Right cardiac atrium (tissue), 5 donors: ENCODE measurements around the gene SULT1A1. TPM values are rescaled to one million over a fixed set of nuclear protein-coding genes. Genes with fewer than 3 reads are reported as not detected.
"Not testable (repeated sequence)": the region's sequence is repeated elsewhere in the genome, so short reads cannot be mapped to it uniquely, and the experiment has no call there.

Experiments used
- ATAC-seq, 2 donors: fragments of 200-7000 bp; cut with Tn5 transposase; one replicate each; pipeline versions ENCODE4 v1.8.0 to v1.9.1; 2020; ENCODE audit warnings: moderate library complexity in 2 of 2, mild to moderate bottlenecking in 1 of 2
- DNase-seq, 3 donors: peaks; one replicate each; pipeline ENCODE4 v3.0.0-alpha.2; 2020
- H3K27ac ChIP-seq: one replicate; pipeline ENCODE4 v1.5.1; 2013; ENCODE audit warnings: mild to moderate bottlenecking, low read length, control low read depth, moderate library complexity
- H3K27me3 ChIP-seq: one replicate; pipeline ENCODE4 v1.6.1; 2013; ENCODE audit not compliant: control insufficient read depth, insufficient read depth
- H3K4me1 ChIP-seq: one replicate; pipeline ENCODE4 v1.6.1; 2013; ENCODE audit warnings: low read length; ENCODE audit not compliant: control insufficient read depth, insufficient read depth
- H3K4me3 ChIP-seq: one replicate; pipeline ENCODE4 v1.5.1; 2013; ENCODE audit warnings: low read length, control low read depth
- H3K9me3 ChIP-seq: one replicate; pipeline ENCODE4 v1.6.1; 2013; ENCODE audit warnings: low read length; ENCODE audit not compliant: control insufficient read depth
- WGBS: extraction: QIAGEN DNeasy Blood & Tissue Kit; methylation state at CpG from one replicate; pipeline ENCODE4 v1.1.7; 2013; 5-methylcytosine and 5-hydroxymethylcytosine counted together
- intact Hi-C, 4 donors: fragments of 100-400 bp; cut with DNase I; formaldehyde crosslinking; loops; one replicate each; pipeline versions ENCODE4 v1.11.0 to v1.14.0; 2022 to 2023
- polyA plus RNA-seq: library from polyadenylated mRNA; stranded (reverse); fragments of 200-250 nt; gene quantifications from one replicate; pipeline ENCODE4 v1.2.3, GENCODE V29; 2013
- total RNA-seq, 4 donors: library from RNA; stranded (reverse); fragmentation: NEBNext Ultra II Directional; extraction: Animal tissue kit (Norgen Biotek cat#: 25700); gene quantifications; one replicate each; pipeline ENCODE4 v1.2.1, GENCODE V29; 2021
- donor health status: healthy with polysubstance abuse.
- donor health status: DM: no; HTN: yes; CAD: no.
- donor health status: DM: no; HTN: no; CAD: no.
- donor health status: DM: no; HTN: yes; CAD: no; lungs with severe emphysema.
- donor health status: DM: yes; HTN: yes; CAD: no.

The SULT1A1 gene
- total and polyA plus RNA-seq, 5 donors, result 18.8 to 29.1 (median 23.3) TPM

- intact Hi-C loops, DNase-seq, H3K4me1 ChIP-seq, H3K9me3 ChIP-seq, H3K4me3 ChIP-seq, ATAC-seq, H3K27ac ChIP-seq, H3K27me3 ChIP-seq: not testable (repeated sequence)
- 80% methylated on average over 1 of the region's 1 CpG for WGBS
These were observed 10.5 kb upstream of the SULT1A1 start for GRCh38 chr16:28620316-28620715.

GRCh38 chr16:28617874-28618273, 8.0 kb upstream of the SULT1A1 start:
- Histone ChIP-seq H3K9me3 (no peaks in the 10 kb centered on the region), H3K27ac (no peak overlapping the region), H3K27me3 (no peaks in the 10 kb centered on the region), H3K4me3 (no peak overlapping the region), H3K4me1 (no peaks in the 10 kb centered on the region)
- DNase-seq (no peak), ATAC-seq (no peak)
- 61% methylated on average over 4 of the region's 4 CpGs for WGBS
- intact Hi-C loops, result loop anchor here in 1 of 4 donors (10.0 kb wide), 1 partner anchor 123 kb away; the partner anchor contains the start of genes APOBR and CLN3

GRCh38 chr16:28616636-28617035, 6.8 kb upstream of the SULT1A1 start:
- Histone ChIP-seq H3K27ac (no peak overlapping the region), H3K27me3 (no peaks in the 10 kb centered on the region), H3K4me3 (no peak overlapping the region), H3K9me3 (no peaks in the 10 kb centered on the region), H3K4me1 (no peaks in the 10 kb centered on the region)
- 67% methylated on average over 7 of the region's 7 CpGs for WGBS
- ATAC-seq (no peak), DNase-seq (no peak)
- intact Hi-C loops, result loop anchor here in 1 of 4 donors (10.0 kb wide), 1 partner anchor 122 kb away; the partner anchor contains the start of genes APOBR and CLN3

GRCh38 chr16:28616224-28616577, 6.4 kb upstream of the SULT1A1 start:
- not testable (repeated sequence) for ATAC-seq, H3K27me3 ChIP-seq, H3K4me1 ChIP-seq, H3K4me3 ChIP-seq, H3K27ac ChIP-seq, H3K9me3 ChIP-seq
- intact Hi-C loops, result loop anchor here in 1 of 4 donors (10.0 kb wide), 1 partner anchor 121 kb away; the partner anchor contains the start of genes APOBR and CLN3
- peak in 1 of 3 donors; percentile 50 for DNase-seq
- 74% methylated on average over 7 of the region's 7 CpGs for WGBS

- intact Hi-C loops, result loop anchor here in 1 of 4 donors (10.0 kb wide), 1 partner anchor 121 kb away; the partner anchor contains the start of genes APOBR and CLN3
- not testable (repeated sequence) for H3K4me1 ChIP-seq, H3K27ac ChIP-seq, H3K27me3 ChIP-seq, H3K9me3 ChIP-seq, H3K4me3 ChIP-seq
- 42% methylated on average over 16 of the region's 24 CpGs for WGBS
- DNase-seq (peak; percentile 70 to 87 (median 86)), ATAC-seq (peak in 1 of 2 donors; percentile 36)
These were observed 5.8 kb upstream of the SULT1A1 start for GRCh38 chr16:28615486-28616223.

GRCh38 chr16:28614561-28614960, 4.7 kb upstream of the SULT1A1 start:
- H3K4me1 ChIP-seq, H3K27me3 ChIP-seq, H3K9me3 ChIP-seq, H3K27ac ChIP-seq, ATAC-seq, H3K4me3 ChIP-seq, DNase-seq: not testable (repeated sequence)
- intact Hi-C loops, result loop anchor here in 1 of 4 donors (10.0 kb wide), 1 partner anchor 120 kb away; the partner anchor contains the start of genes APOBR and CLN3
- 80% methylated on average over 13 of the region's 16 CpGs for WGBS

- not testable (repeated sequence) for H3K4me3 ChIP-seq, H3K27ac ChIP-seq, ATAC-seq, H3K27me3 ChIP-seq, H3K9me3 ChIP-seq, H3K4me1 ChIP-seq
- DNase-seq, result peak in 2 of 3 donors; percentile 33 to 53
- WGBS, result 46% methylated on average over 7 of the region's 26 CpGs
- intact Hi-C loops, result loop anchor here in 1 of 4 donors (10.0 kb wide), 1 partner anchor 119 kb away; the partner anchor contains the start of genes APOBR and CLN3
These were observed 4.1 kb upstream of the SULT1A1 start for GRCh38 chr16:28613912-28614311.

GRCh38 chr16:28612359-28613280, 2.8 kb upstream of the SULT1A1 start:
- H3K27ac ChIP-seq, H3K9me3 ChIP-seq, H3K4me1 ChIP-seq, H3K27me3 ChIP-seq, H3K4me3 ChIP-seq, DNase-seq: not testable (repeated sequence)
- ATAC-seq, result peak; percentile 5 to 6
- intact Hi-C loops, result loop anchor here in 1 of 4 donors (10.0 kb wide), 1 partner anchor 118 kb away; the partner anchor contains the start of genes APOBR and CLN3
- WGBS, result no CpG with 5 or more reads among the region's 17 CpGs

- no peak overlapping the region for H3K4me3 ChIP-seq
- intact Hi-C loops, result loop anchor here in 1 of 4 donors (10.0 kb wide), 1 partner anchor 116 kb away; the partner anchor contains the start of genes APOBR and CLN3
- H3K27ac ChIP-seq, result peak overlapping the region; percentile 55
- ATAC-seq (no peak), DNase-seq (peak in 1 of 3 donors; percentile 32)
- H3K4me1 ChIP-seq, result peaks cover 6% of the 10 kb centered on the region
- no peaks in the 10 kb centered on the region for H3K27me3 ChIP-seq
- 81% methylated on average over 10 of the region's 10 CpGs for WGBS
- no peaks in the 10 kb centered on the region for H3K9me3 ChIP-seq
These were observed 849 bp upstream of the SULT1A1 start for GRCh38 chr16:28610595-28611191.

- ATAC-seq, result peak; percentile 14 to 25
- intact Hi-C loops, result not testable (repeated sequence)
- H3K4me3 ChIP-seq, result peak overlapping the region; percentile 15
These were observed 812 bp downstream of the SULT1A1 start for GRCh38 chr16:28608867-28609596.

More at GRCh38 chr16:28608867-28609596, 812 bp downstream of the SULT1A1 start:
- peak; percentile 43 to 82 (median 76) for DNase-seq
- not testable (repeated sequence) for H3K4me1 ChIP-seq, H3K9me3 ChIP-seq, H3K27me3 ChIP-seq, H3K27ac ChIP-seq
- 69% methylated on average over 11 of the region's 11 CpGs for WGBS
